MM.1S (cell line): ENCODE measurements around the gene THSD7B.
A peak's percentile ranks its signal among the peaks of the same experiment; 100 is the strongest.

Experiments
- DNase-seq: peaks from one replicate; pipeline ENCODE4 v3.0.0-alpha.2; 2015
- H2AFZ ChIP-seq: fragments of 300-600 bp; sonication (generic); 2 replicates; pipeline ENCODE4 v1.6.0; 2016; ENCODE audit warnings: antibody characterized with exemption, low read length
- H3F3A ChIP-seq: fragments of 300-600 bp; sonication (generic); 2 replicates; pipeline ENCODE4 v1.6.1; 2016; ENCODE audit warnings: mild to moderate bottlenecking, antibody characterized with exemption, low read length, moderate library complexity, mixed read lengths; ENCODE audit not compliant: insufficient read depth
- H3K27ac ChIP-seq: fragments of 300-600 bp; sonication (generic); 2 replicates; pipeline ENCODE4 v1.5.1; 2016; ENCODE audit warnings: mild to moderate bottlenecking, low read length
- H3K27me3 ChIP-seq: fragments of 300-600 bp; sonication (generic); replicated peaks from 2 replicates; pipeline ENCODE4 v1.6.0; 2016; ENCODE audit warnings: low read length; ENCODE audit not compliant: insufficient read depth
- H3K36me3 ChIP-seq: fragments of 300-600 bp; sonication (generic); replicated peaks from 2 replicates; pipeline ENCODE4 v1.6.1; 2016; ENCODE audit warnings: mild to moderate bottlenecking, low read length, mixed read lengths; ENCODE audit not compliant: insufficient read depth
- H3K4me1 ChIP-seq: fragments of 300-600 bp; sonication (generic); 2 replicates; pipeline ENCODE4 v1.6.1; 2016; ENCODE audit warnings: low read length, mixed read lengths
- H3K4me2 ChIP-seq: fragments of 300-600 bp; sonication (generic); 2 replicates; pipeline ENCODE4 v1.6.0; 2016; ENCODE audit warnings: low read depth, low read length
- H3K4me3 ChIP-seq: fragments of 300-600 bp; sonication (generic); 2 replicates; pipeline ENCODE4 v1.5.1; 2016; ENCODE audit warnings: low read length, mixed read lengths
- H3K79me2 ChIP-seq: fragments of 300-600 bp; sonication (generic); 2 replicates; pipeline ENCODE4 v1.6.1; 2016; ENCODE audit warnings: mixed run types, low read length, mixed read lengths
- H3K9ac ChIP-seq: fragments of 300-600 bp; sonication (generic); 2 replicates; pipeline ENCODE4 v1.6.1; 2016; ENCODE audit warnings: low read length, mixed read lengths
- H3K9me2 ChIP-seq: fragments of 300-600 bp; sonication (generic); replicated peaks from 2 replicates; pipeline ENCODE4 v1.6.1; 2016; ENCODE audit warnings: mild to moderate bottlenecking, low read length, mixed read lengths; ENCODE audit not compliant: insufficient read depth
- H3K9me3 ChIP-seq: fragments of 300-600 bp; sonication (generic); replicated peaks from 2 replicates; pipeline ENCODE4 v1.6.1; 2016; ENCODE audit warnings: mild to moderate bottlenecking, low read length, mixed read lengths; ENCODE audit not compliant: insufficient read depth
- H4K20me1 ChIP-seq: fragments of 300-600 bp; sonication (generic); 2 replicates; pipeline ENCODE4 v1.6.1; 2016; ENCODE audit warnings: mild to moderate bottlenecking, low read length, moderate library complexity, mixed read lengths; ENCODE audit not compliant: insufficient read depth
- EZH2 ChIP-seq: fragments of 300-600 bp; sonication (generic); optimal IDR thresholded peaks from 2 replicates; pipeline ENCODE3; 2017; ENCODE audit warnings: low read depth, mild to moderate bottlenecking, antibody characterized with exemption, low read length, mixed read lengths
- EZH2phosphoT487 ChIP-seq: fragments of 300-600 bp; sonication (generic); IDR thresholded peaks from 2 replicates; pipeline ENCODE4 v1.6.1; 2018; ENCODE audit warnings: antibody characterized with exemption, low read length
- TF ChIP-seq, protein P1 (sequence below): fragments of 300-600 bp; sonication (generic); IDR thresholded peaks from 2 replicates; pipeline ENCODE4 v1.5.1; 2016; ENCODE audit warnings: antibody characterized with exemption, low read length, mixed read lengths

Gene THSD7B

DNA sequence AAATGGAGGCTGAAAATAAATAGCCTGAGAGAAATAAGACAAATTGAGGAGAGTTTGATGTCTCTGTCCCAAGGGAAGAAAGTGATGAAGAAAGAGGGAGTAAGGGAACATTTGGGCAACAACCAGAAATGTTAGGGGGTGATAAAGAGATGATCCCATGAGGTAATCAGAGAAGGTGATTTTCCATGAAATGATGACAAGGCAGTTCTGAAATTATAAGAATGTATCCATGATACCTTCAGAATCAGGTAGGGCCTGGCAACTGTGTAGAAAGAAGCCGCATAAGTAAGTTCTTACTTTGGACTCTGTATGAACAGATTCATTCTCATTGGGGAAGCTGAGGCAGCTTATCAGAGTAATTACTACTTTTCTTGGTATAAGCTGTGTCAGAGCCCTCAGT lies 106.1 kb downstream of the THSD7B start:
- TF ChIP-seq EZH2phosphoT487 (no peak), EZH2 (no peak)
- TF ChIP-seq, protein P1, sequence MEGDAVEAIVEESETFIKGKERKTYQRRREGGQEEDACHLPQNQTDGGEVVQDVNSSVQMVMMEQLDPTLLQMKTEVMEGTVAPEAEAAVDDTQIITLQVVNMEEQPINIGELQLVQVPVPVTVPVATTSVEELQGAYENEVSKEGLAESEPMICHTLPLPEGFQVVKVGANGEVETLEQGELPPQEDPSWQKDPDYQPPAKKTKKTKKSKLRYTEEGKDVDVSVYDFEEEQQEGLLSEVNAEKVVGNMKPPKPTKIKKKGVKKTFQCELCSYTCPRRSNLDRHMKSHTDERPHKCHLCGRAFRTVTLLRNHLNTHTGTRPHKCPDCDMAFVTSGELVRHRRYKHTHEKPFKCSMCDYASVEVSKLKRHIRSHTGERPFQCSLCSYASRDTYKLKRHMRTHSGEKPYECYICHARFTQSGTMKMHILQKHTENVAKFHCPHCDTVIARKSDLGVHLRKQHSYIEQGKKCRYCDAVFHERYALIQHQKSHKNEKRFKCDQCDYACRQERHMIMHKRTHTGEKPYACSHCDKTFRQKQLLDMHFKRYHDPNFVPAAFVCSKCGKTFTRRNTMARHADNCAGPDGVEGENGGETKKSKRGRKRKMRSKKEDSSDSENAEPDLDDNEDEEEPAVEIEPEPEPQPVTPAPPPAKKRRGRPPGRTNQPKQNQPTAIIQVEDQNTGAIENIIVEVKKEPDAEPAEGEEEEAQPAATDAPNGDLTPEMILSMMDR, result no peak
- Histone ChIP-seq H3K4me2 (no peak overlapping the region), H3K4me1 (no peaks in the 10 kb centered on the region), H2AFZ (no peak overlapping the region), H4K20me1 (no peaks in the 10 kb centered on the region), H3K4me3 (no peak overlapping the region), H3K79me2 (no peaks in the 10 kb centered on the region), H3F3A (no peaks in the 10 kb centered on the region), H3K9ac (no peak overlapping the region), H3K36me3 (no peaks in the 10 kb centered on the region), H3K9me3 (no peaks in the 10 kb centered on the region), H3K27ac (no peak overlapping the region), H3K9me2 (no peaks in the 10 kb centered on the region), H3K27me3 (no peaks in the 10 kb centered on the region)
- no peak for DNase-seq

GRCh38 chr2:136874258-136874657 lies 108.9 kb downstream of the THSD7B start:
- H3K79me2 ChIP-seq, result no peaks in the 10 kb centered on the region
- DNase-seq, result peak; percentile 29
- H3K27ac ChIP-seq, result no peak overlapping the region
- no peaks in the 10 kb centered on the region for H3F3A ChIP-seq
- no peaks in the 10 kb centered on the region for H3K9me2 ChIP-seq
- no peak overlapping the region for H3K4me3 ChIP-seq
- no peak for TF ChIP-seq EZH2phosphoT487
- TF ChIP-seq, protein P1, result peak; percentile 41
- H3K4me2 ChIP-seq, result no peak overlapping the region
- no peak overlapping the region for H2AFZ ChIP-seq
- no peaks in the 10 kb centered on the region for H3K36me3 ChIP-seq
- H3K9ac ChIP-seq, result no peak overlapping the region
- H3K9me3 ChIP-seq, result no peaks in the 10 kb centered on the region
- H3K27me3 ChIP-seq, result no peaks in the 10 kb centered on the region
- H3K4me1 ChIP-seq, result no peaks in the 10 kb centered on the region
- no peaks in the 10 kb centered on the region for H4K20me1 ChIP-seq

DNA sequence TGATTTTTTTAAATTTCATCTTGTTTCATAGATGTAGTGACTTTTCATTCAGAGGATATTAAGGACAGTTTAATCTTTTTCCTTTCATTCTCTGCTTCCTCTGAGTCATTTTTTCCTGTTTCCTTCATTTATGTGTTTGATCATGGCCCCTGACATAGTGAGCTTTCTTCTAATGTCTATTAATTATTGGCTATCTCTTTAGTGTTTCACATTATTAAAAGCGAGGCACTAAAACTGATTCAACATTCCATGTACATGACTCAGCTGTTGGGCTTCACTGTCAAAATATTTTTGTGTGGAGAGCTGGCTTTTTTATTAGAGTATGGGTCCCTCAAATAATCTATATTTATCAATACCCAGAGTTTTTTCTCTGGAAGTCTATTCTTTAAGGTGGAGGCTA lies 125.8 kb downstream of the THSD7B start:
- no peak overlapping the region for H3K27ac ChIP-seq
- TF ChIP-seq, protein P1, result no peak
- TF ChIP-seq EZH2phosphoT487 (no peak), EZH2 (no peak)
- no peak for DNase-seq
- no peak overlapping the region for H3K9ac ChIP-seq
- H3K79me2 ChIP-seq, result no peaks in the 10 kb centered on the region
- H3K4me2 ChIP-seq, result no peak overlapping the region
- no peaks in the 10 kb centered on the region for H3F3A ChIP-seq
- H3K9me3 ChIP-seq, result no peaks in the 10 kb centered on the region
- H3K36me3 ChIP-seq, result no peaks in the 10 kb centered on the region
- H3K4me1 ChIP-seq, result no peaks in the 10 kb centered on the region
- H3K4me3 ChIP-seq, result no peak overlapping the region
- H2AFZ ChIP-seq, result no peak overlapping the region
- no peaks in the 10 kb centered on the region for H3K9me2 ChIP-seq
- H4K20me1 ChIP-seq, result no peaks in the 10 kb centered on the region
- no peaks in the 10 kb centered on the region for H3K27me3 ChIP-seq
